HG02970 (cell line): ENCODE measurements around the gene PRKCZ.

Experiments
- ATAC-seq: cut with Tn5 transposase; IDR thresholded peaks from one replicate; pipeline ENCODE4 v1.9.1; 2021; ENCODE audit warnings: mild to moderate bottlenecking, moderate library complexity, moderate number of reproducible peaks; ENCODE audit not compliant: unreplicated experiment, low FRiP score

The PRKCZ gene

DNA sequence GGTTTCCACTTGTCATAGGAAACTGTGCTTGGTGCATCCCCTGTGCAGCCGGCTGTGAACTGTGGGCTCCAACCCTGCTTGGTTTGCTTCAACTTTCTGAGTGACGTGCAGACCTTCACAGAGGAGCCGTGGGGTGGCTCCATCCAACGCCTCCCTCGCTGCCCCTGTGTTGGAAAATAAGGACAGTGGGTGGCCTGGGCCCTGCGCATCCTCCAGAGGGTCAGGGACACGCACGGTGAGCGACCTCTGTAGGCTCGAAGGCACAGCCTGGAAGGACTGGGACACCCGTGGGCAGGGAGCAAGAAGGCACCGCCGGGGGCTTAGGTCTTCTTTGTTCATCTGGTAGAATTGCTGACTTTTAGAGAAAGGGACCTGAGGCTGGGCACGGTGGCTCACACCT, 150.9 kb downstream of the PRKCZ start:
- ATAC-seq, result no peak

GRCh38 chr1:2202008-2202575, 151.9 kb downstream of the PRKCZ start:
- no peak for ATAC-seq

GRCh38 chr1:2202843-2203601, 152.8 kb downstream of the PRKCZ start:
- no peak for ATAC-seq

- no peak for ATAC-seq
Measured at GRCh38 chr1:2203671-2204414, 153.6 kb downstream of the PRKCZ start.

GRCh38 chr1:2204415-2205190, 154.4 kb downstream of the PRKCZ start:
- no peak for ATAC-seq

- peak; percentile 59 for ATAC-seq
Measured at GRCh38 chr1:2205191-2205952, 155.2 kb downstream of the PRKCZ start.

GRCh38 chr1:2206813-2207487, 156.7 kb downstream of the PRKCZ start:
- ATAC-seq, result no peak

DNA sequence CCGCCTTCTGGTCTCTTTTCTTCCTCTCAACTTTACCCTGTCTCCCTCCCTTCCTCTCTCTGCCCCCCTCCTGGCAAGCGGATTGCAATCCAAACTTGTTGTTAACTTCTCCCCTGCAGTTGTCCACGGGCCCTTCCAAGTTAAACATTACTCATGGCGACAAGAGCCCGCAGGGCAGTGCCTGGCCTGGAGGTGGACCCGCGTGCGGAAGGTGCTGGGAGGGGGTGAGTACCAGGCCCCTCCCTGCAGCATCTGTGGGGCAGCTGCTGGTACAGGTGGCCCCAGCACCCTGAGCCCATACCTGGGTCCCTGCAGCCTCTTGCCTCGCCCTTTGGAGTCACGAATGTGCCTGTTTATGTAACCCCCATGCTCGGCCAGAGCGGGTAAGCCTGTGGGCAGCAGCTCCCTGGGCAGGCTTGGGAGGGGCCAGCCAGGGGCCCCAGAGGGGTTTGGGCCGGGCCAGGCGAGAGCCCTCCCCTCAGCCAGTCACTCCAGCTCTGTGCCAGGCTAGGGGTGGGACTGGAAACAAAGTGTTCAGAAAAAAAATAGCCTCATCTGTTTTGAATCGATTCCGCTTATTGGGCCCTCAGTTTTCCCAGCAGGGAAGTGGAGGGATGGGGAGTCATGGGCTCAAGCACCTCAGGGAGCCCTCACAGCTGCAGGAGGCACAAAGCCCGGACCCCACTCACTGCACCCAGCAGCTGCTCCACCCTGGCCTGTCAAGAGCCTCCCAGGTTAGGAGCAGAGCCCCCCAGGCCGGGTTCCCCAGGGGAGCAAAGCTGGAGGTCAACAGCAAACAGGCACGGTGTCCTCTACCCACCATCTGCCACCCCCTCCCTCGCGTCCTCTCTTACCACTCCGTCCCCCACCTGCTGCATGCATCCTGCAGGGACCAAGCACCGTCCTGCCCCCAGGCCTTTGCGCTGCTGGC, 158.4 kb downstream of the PRKCZ start:
- no peak for ATAC-seq

GRCh38 chr1:2209400-2210083, 159.3 kb downstream of the PRKCZ start:
- no peak for ATAC-seq

GRCh38 chr1:2210084-2210653, 160.0 kb downstream of the PRKCZ start:
- no peak for ATAC-seq

DNA sequence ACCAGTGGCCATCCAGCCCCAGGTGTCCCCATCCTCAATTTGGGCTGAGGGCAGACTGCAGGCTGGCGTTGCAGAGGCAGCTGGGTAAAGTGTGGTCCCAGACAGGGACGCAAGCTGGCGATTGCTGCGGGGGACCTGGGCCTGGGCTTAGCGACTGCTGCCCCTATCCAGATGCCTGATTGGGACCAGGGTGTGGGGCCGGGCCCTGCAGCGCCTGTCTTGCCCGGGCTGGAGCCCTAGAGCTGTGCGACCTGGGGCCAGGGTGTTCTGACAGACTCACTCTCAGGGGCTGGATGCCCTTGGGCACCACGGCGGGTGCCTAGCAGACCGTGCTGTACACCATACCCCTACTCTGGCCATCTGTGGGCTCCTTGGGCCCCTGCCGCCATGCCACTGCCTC, 160.6 kb downstream of the PRKCZ start:
- no peak for ATAC-seq

GRCh38 chr1:2212274-2212531, 162.0 kb downstream of the PRKCZ start:
- no peak for ATAC-seq

- no peak for ATAC-seq
Measured at GRCh38 chr1:2212532-2213491, 162.6 kb downstream of the PRKCZ start.

- ATAC-seq, result no peak
Measured at GRCh38 chr1:2213576-2214505, 163.6 kb downstream of the PRKCZ start.

GRCh38 chr1:2214541-2215241, 164.5 kb downstream of the PRKCZ start:
- no peak for ATAC-seq
